PFSK-1 (cell line): ENCODE results near the gene MYT1.

Experiments
- FOXP2 ChIP-seq: optimal IDR thresholded peaks from 2 replicates; pipeline ENCODE3; 2011; ENCODE audit warnings: borderline replicate concordance, control low read depth, inconsistent platforms; ENCODE audit not compliant: insufficient read depth; ENCODE audit errors: extremely low read length, extremely low read depth
- POLR2AphosphoS5 ChIP-seq: IDR thresholded peaks from 2 replicates; pipeline ENCODE4 v1.6.1; 2012; ENCODE audit warnings: low read depth, mild to moderate bottlenecking, control low read depth, low read length, moderate library complexity
- REST ChIP-seq, 2 experiments: IDR thresholded peaks; 2 replicates each; pipeline versions ENCODE4 v1.6.1 to v1.8.0; 2011 to 2012; ENCODE audit warnings: low read depth in 2 of 2, low read length in 2 of 2, control low read depth in 1 of 2, inconsistent platforms in 1 of 2, mild to moderate bottlenecking in 1 of 2, moderate library complexity in 1 of 2; ENCODE audit not compliant: insufficient read depth in 1 of 2
- SIN3A ChIP-seq: IDR thresholded peaks from 2 replicates; pipeline ENCODE4 v1.6.1; 2012; ENCODE audit warnings: mild to moderate bottlenecking, low read length, moderate library complexity, borderline replicate concordance; ENCODE audit not compliant: insufficient read depth
- TAF1 ChIP-seq: IDR thresholded peaks from 2 replicates; pipeline ENCODE4 v1.6.1; 2012; ENCODE audit warnings: low read length, control low read depth, borderline replicate concordance; ENCODE audit not compliant: insufficient read depth

The MYT1 gene

GRCh38 chr20:64240243-64241015 is 76.2 kb downstream of the MYT1 start:
- no peak for TF ChIP-seq REST (IDR thresholded peaks at IDR 0.05; ENCODE audit: insufficient read depth in 1 of 2, low read depth in 2 of 2, low read length in 2 of 2)
- no peak for TF ChIP-seq FOXP2
- TF ChIP-seq TAF1, result no peak
- no peak for TF ChIP-seq SIN3A
- no peak for TF ChIP-seq POLR2AphosphoS5

- TF ChIP-seq TAF1 (no peak), REST (IDR thresholded peaks at IDR 0.05; ENCODE audit: insufficient read depth in 1 of 2, low read depth in 2 of 2, low read length in 2 of 2) (no peak), SIN3A (no peak), FOXP2 (no peak), POLR2AphosphoS5 (no peak)
These were observed 76.8 kb downstream of the MYT1 start for GRCh38 chr20:64241061-64241460.

GRCh38 chr20:64242003-64242796 is 77.9 kb downstream of the MYT1 start:
- TF ChIP-seq TAF1 (no peak), POLR2AphosphoS5 (no peak), FOXP2 (no peak), SIN3A (no peak), REST (IDR thresholded peaks at IDR 0.05; ENCODE audit: insufficient read depth in 1 of 2, low read depth in 2 of 2, low read length in 2 of 2) (no peak)

- TF ChIP-seq POLR2AphosphoS5, result no peak
- no peak for TF ChIP-seq SIN3A
- TF ChIP-seq FOXP2, result no peak
- TF ChIP-seq TAF1, result no peak
- no peak for TF ChIP-seq REST (IDR thresholded peaks at IDR 0.05; ENCODE audit: insufficient read depth in 1 of 2, low read depth in 2 of 2, low read length in 2 of 2)
These were observed 78.7 kb downstream of the MYT1 start for GRCh38 chr20:64242797-64243475.
